ENCODE results near the gene PGAM5.

- TF ChIP-seq CTCF (IDR thresholded peaks at IDR 0.05) (no peak), TEAD4 (IDR thresholded peaks at IDR 0.05; ENCODE audit: borderline replicate concordance, insufficient read depth) (no peak)
Observed at GRCh38 chr12:132740652-132741051, 30.0 kb downstream of the PGAM5 start.
